HepG2 (cell line): ENCODE measurements around the gene THY1. TPM values are rescaled to one million over a fixed set of nuclear protein-coding genes. Genes with fewer than 3 reads are reported as not detected.

Source experiments
- EED ChIP-seq: sonication (generic); formaldehyde crosslinking; IDR thresholded peaks from 2 replicates; pipeline ENCODE4 v1.5.0; 2020; ENCODE audit warnings: mild to moderate bottlenecking, missing genetic modification reagents
- ESRRA ChIP-seq: sonication (generic); formaldehyde crosslinking; IDR thresholded peaks from 2 replicates; pipeline ENCODE4 v1.5.1; 2020; ENCODE audit warnings: mild to moderate bottlenecking, low read depth, missing genetic modification reagents
- GFI1 ChIP-seq: sonication (generic); formaldehyde crosslinking; IDR thresholded peaks from 2 replicates; pipeline ENCODE4 v1.5.0; 2020; ENCODE audit warnings: missing genetic modification reagents, mild to moderate bottlenecking, borderline replicate concordance
- HDAC1 ChIP-seq: sonication (generic); formaldehyde crosslinking; IDR thresholded peaks from 2 replicates; pipeline ENCODE4 v1.5.1; 2020; ENCODE audit warnings: mild to moderate bottlenecking, missing genetic modification reagents
- HOXA3 ChIP-seq: sonication (generic); formaldehyde crosslinking; IDR thresholded peaks from 2 replicates; pipeline ENCODE4 v1.5.0; 2020; ENCODE audit warnings: missing genetic modification reagents
- KDM6A ChIP-seq: IDR thresholded peaks from 2 replicates; pipeline ENCODE4 v1.6.1; 2016; ENCODE audit warnings: low read depth
- KLF15 ChIP-seq: sonication (generic); formaldehyde crosslinking; IDR thresholded peaks from 2 replicates; pipeline ENCODE4 v1.8.1; 2023; ENCODE audit warnings: borderline replicate concordance, mild to moderate bottlenecking, inconsistent platforms, missing genetic modification reagents, mixed read lengths
- NR2F6 ChIP-seq, 2 experiments: IDR thresholded peaks; 2 replicates each; pipeline ENCODE4 v1.6.1; 2016; ENCODE audit warnings: antibody characterized with exemption in 1 of 2, mild to moderate bottlenecking in 1 of 2
- SIX4 ChIP-seq: sonication (generic); formaldehyde crosslinking; IDR thresholded peaks from 2 replicates; pipeline ENCODE4 v1.4.0; 2020; ENCODE audit warnings: missing genetic modification reagents
- SRY ChIP-seq: sonication (generic); formaldehyde crosslinking; IDR thresholded peaks from 2 replicates; pipeline ENCODE4 v1.8.0; 2022; ENCODE audit warnings: mild to moderate bottlenecking, missing genetic modification reagents
- ZNF160 ChIP-seq: sonication (generic); formaldehyde crosslinking; IDR thresholded peaks from 2 replicates; pipeline ENCODE4 v1.8.0; 2022; ENCODE audit warnings: mild to moderate bottlenecking, inconsistent platforms, missing genetic modification reagents
- ZNF296 ChIP-seq: sonication (generic); formaldehyde crosslinking; conservative IDR thresholded peaks from 2 replicates; pipeline ENCODE4 v1.5.0; 2020; ENCODE audit warnings: mild to moderate bottlenecking, missing genetic modification reagents
- ZNF354B ChIP-seq: sonication (generic); formaldehyde crosslinking; IDR thresholded peaks from 2 replicates; pipeline ENCODE4 v1.8.0; 2022; ENCODE audit warnings: mild to moderate bottlenecking, missing genetic modification reagents
- ZNF432 ChIP-seq: sonication (generic); formaldehyde crosslinking; IDR thresholded peaks from 2 replicates; pipeline ENCODE4 v1.5.0; 2020; ENCODE audit warnings: missing genetic modification reagents, mild to moderate bottlenecking, borderline replicate concordance
- ZNF484 ChIP-seq: sonication (generic); formaldehyde crosslinking; IDR thresholded peaks from 2 replicates; pipeline ENCODE4 v1.5.1; 2020; ENCODE audit warnings: mild to moderate bottlenecking, low read depth, missing genetic modification reagents, borderline replicate concordance
- polyA plus RNA-seq, 8 experiments: library from polyadenylated mRNA; depleted of rRNA in 3 of 8; stranded (reverse) in 7 of 8; unstranded in 1 of 8; fragments of >200 nt; fragmentation: Illumina TruSeq in 4 of 8; extraction: Trizol in 4 of 8; gene quantifications; 2 replicates each; pipeline versions ENCODE4 v1.2.1 to v1.2.3, GENCODE V29; 2011 to 2016; ENCODE audit warnings: low read depth in 4 of 8, missing spikeins in 1 of 8, mixed read lengths in 1 of 8; ENCODE audit not compliant: insufficient read depth in 1 of 8
- total RNA-seq, 5 experiments: library from RNA; depleted of rRNA; stranded (reverse); fragments of >200 nt; fragmentation: Illumina TruSeq; extraction: Trizol; gene quantifications; 2 replicates each; pipeline ENCODE4 v1.2.3, GENCODE V29; 2016; ENCODE audit warnings: low read depth in 1 of 5
- TF ChIP-seq, protein P1 (sequence below): sonication (generic); formaldehyde crosslinking; IDR thresholded peaks from 2 replicates; pipeline ENCODE4 v1.4.0; 2020; ENCODE audit warnings: mild to moderate bottlenecking, missing genetic modification reagents
- TF ChIP-seq, protein P2 (sequence below): sonication (generic); formaldehyde crosslinking; IDR thresholded peaks from 2 replicates; pipeline ENCODE4 v1.4.0; 2020; ENCODE audit warnings: missing genetic modification reagents
- TF ChIP-seq, protein P3 (sequence below): sonication (generic); formaldehyde crosslinking; IDR thresholded peaks from 2 replicates; pipeline ENCODE4 v1.4.0; 2020; ENCODE audit warnings: missing genetic modification reagents
- TF ChIP-seq, protein P4 (sequence below): sonication (generic); formaldehyde crosslinking; IDR thresholded peaks from 2 replicates; pipeline ENCODE4 v1.4.0; 2020; ENCODE audit warnings: mild to moderate bottlenecking, low read depth, missing genetic modification reagents
- TF ChIP-seq, protein P5 (sequence below): IDR thresholded peaks from 2 replicates; pipeline ENCODE4 v1.6.1; 2018; ENCODE audit warnings: missing genetic modification reagents, mild to moderate bottlenecking, missing compliant biosample characterization
- TF ChIP-seq, protein P6 (sequence below): sonication (generic); formaldehyde crosslinking; IDR thresholded peaks from 2 replicates; pipeline ENCODE4 v1.5.1; 2020; ENCODE audit warnings: mild to moderate bottlenecking, missing genetic modification reagents, moderate library complexity

The THY1 gene
- total and polyA plus RNA-seq, 2 of the 13 experiments (the other 11 are each of a cell fraction or from before 2014, with no cell fraction given): not detected

DNA sequence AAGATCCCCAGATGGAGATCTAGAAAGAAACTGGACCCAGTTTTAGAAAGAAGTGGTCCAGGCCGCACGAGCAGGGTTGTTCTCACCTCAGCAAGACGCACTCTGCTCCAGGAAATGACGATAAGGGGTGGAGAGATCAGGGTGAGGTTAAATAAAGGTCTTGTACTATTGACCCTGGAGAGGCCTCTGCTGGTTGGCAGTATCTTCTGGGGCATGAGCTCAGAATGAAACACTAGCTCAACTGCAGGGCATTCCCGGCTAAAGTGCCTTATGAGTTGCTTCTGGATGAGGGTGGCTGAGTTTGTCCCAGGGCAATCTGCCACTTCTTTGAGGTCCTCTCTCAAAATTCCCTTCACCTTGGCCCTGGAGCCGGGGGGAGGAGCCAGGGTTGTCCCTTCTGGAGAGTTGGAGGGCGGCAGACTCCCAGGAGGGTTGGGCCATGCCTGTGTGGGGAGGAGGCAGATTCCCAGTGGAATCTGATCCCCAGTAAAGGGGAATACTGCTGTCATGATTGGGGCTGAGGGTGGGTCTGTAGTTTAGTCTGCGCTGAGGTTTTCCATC, 52.4 kb downstream of the THY1 start (continued):
- 0 out of 2 replicates have a peak, but pooled peaks have one; percentile 32 for TF ChIP-seq SRY (CRISPR knock-in tag)
- TF ChIP-seq, protein P1, sequence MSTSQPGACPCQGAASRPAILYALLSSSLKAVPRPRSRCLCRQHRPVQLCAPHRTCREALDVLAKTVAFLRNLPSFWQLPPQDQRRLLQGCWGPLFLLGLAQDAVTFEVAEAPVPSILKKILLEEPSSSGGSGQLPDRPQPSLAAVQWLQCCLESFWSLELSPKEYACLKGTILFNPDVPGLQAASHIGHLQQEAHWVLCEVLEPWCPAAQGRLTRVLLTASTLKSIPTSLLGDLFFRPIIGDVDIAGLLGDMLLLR (CRISPR knock-in tag): no peak
- peak; percentile 44 for TF ChIP-seq HOXA3 (CRISPR knock-in tag)
- peak; percentile 90 for TF ChIP-seq NR2F6 (IDR thresholded peaks at IDR 0.05)
- TF ChIP-seq NR2F6 (CRISPR knock-in tag; IDR thresholded peaks at IDR 0.05): peak; percentile 88
- no peak for TF ChIP-seq KLF15 (CRISPR knock-in tag)
- no peak for TF ChIP-seq ZNF432 (CRISPR knock-in tag)
- no peak for TF ChIP-seq SIX4 (CRISPR knock-in tag)
- no peak for TF ChIP-seq EED
- TF ChIP-seq, protein P2, sequence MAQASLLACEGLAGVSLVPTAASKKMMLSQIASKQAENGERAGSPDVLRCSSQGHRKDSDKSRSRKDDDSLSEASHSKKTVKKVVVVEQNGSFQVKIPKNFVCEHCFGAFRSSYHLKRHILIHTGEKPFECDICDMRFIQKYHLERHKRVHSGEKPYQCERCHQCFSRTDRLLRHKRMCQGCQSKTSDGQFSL (CRISPR knock-in tag): no peak
- TF ChIP-seq, protein P3, sequence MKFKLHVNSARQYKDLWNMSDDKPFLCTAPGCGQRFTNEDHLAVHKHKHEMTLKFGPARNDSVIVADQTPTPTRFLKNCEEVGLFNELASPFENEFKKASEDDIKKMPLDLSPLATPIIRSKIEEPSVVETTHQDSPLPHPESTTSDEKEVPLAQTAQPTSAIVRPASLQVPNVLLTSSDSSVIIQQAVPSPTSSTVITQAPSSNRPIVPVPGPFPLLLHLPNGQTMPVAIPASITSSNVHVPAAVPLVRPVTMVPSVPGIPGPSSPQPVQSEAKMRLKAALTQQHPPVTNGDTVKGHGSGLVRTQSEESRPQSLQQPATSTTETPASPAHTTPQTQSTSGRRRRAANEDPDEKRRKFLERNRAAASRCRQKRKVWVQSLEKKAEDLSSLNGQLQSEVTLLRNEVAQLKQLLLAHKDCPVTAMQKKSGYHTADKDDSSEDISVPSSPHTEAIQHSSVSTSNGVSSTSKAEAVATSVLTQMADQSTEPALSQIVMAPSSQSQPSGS: 0 out of 2 replicates have a peak, but pooled peaks have one; percentile 14
- TF ChIP-seq HDAC1: peak; percentile 49; the same call in 1 of the 2 replicates
- 0 out of 2 replicates have a peak, but pooled peaks have one; percentile 12 for TF ChIP-seq KDM6A (CRISPR knock-in tag)
- TF ChIP-seq, protein P4, sequence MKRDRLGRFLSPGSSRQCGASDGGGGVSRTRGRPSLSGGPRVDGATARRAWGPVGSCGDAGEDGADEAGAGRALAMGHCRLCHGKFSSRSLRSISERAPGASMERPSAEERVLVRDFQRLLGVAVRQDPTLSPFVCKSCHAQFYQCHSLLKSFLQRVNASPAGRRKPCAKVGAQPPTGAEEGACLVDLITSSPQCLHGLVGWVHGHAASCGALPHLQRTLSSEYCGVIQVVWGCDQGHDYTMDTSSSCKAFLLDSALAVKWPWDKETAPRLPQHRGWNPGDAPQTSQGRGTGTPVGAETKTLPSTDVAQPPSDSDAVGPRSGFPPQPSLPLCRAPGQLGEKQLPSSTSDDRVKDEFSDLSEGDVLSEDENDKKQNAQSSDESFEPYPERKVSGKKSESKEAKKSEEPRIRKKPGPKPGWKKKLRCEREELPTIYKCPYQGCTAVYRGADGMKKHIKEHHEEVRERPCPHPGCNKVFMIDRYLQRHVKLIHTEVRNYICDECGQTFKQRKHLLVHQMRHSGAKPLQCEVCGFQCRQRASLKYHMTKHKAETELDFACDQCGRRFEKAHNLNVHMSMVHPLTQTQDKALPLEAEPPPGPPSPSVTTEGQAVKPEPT (CRISPR knock-in tag): no peak
- peak; percentile 58; the same call in 1 of the 2 replicates for TF ChIP-seq GFI1 (CRISPR knock-in tag)
- TF ChIP-seq, protein P5, sequence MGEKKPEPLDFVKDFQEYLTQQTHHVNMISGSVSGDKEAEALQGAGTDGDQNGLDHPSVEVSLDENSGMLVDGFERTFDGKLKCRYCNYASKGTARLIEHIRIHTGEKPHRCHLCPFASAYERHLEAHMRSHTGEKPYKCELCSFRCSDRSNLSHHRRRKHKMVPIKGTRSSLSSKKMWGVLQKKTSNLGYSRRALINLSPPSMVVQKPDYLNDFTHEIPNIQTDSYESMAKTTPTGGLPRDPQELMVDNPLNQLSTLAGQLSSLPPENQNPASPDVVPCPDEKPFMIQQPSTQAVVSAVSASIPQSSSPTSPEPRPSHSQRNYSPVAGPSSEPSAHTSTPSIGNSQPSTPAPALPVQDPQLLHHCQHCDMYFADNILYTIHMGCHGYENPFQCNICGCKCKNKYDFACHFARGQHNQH: no peak
- TF ChIP-seq ZNF484: no peak
- TF ChIP-seq ZNF160: no peak
- TF ChIP-seq ZNF354B (CRISPR knock-in tag): no peak
- TF ChIP-seq ZNF296 (CRISPR knock-in tag): no peak
- TF ChIP-seq, protein P6, sequence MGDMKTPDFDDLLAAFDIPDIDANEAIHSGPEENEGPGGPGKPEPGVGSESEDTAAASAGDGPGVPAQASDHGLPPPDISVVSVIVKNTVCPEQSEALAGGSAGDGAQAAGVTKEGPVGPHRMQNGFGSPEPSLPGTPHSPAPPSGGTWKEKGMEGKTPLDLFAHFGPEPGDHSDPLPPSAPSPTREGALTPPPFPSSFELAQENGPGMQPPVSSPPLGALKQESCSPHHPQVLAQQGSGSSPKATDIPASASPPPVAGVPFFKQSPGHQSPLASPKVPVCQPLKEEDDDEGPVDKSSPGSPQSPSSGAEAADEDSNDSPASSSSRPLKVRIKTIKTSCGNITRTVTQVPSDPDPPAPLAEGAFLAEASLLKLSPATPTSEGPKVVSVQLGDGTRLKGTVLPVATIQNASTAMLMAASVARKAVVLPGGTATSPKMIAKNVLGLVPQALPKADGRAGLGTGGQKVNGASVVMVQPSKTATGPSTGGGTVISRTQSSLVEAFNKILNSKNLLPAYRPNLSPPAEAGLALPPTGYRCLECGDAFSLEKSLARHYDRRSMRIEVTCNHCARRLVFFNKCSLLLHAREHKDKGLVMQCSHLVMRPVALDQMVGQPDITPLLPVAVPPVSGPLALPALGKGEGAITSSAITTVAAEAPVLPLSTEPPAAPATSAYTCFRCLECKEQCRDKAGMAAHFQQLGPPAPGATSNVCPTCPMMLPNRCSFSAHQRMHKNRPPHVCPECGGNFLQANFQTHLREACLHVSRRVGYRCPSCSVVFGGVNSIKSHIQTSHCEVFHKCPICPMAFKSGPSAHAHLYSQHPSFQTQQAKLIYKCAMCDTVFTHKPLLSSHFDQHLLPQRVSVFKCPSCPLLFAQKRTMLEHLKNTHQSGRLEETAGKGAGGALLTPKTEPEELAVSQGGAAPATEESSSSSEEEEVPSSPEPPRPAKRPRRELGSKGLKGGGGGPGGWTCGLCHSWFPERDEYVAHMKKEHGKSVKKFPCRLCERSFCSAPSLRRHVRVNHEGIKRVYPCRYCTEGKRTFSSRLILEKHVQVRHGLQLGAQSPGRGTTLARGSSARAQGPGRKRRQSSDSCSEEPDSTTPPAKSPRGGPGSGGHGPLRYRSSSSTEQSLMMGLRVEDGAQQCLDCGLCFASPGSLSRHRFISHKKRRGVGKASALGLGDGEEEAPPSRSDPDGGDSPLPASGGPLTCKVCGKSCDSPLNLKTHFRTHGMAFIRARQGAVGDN (CRISPR knock-in tag): peak; percentile 40; the same call in 1 of the 2 replicates
- peak; percentile 85 for TF ChIP-seq ESRRA (CRISPR knock-in tag)
